Sigmoid colon (tissue), 7 donors: ENCODE data around the gene ATP10B. TPM values are rescaled to one million over a fixed set of nuclear protein-coding genes. Genes with fewer than 3 reads are reported as not detected.

Experiments
- DNase-seq: peaks from one replicate; pipeline ENCODE4 v3.0.0-alpha.2; 2019
- H3K27ac ChIP-seq, 4 donors: fragments of 200-600 bp; sonication (generic); one replicate each; pipeline ENCODE4 v1.5.1; 2016 to 2019; ENCODE audit warnings: mild to moderate bottlenecking in 1 of 4
- H3K27me3 ChIP-seq, 3 donors: fragments of 200-600 bp; sonication (generic); one replicate each; pipeline ENCODE4 v1.5.1; 2019; ENCODE audit warnings: mild to moderate bottlenecking in 1 of 3
- H3K36me3 ChIP-seq, 4 donors: fragments of 200-600 bp; sonication (generic); one replicate each; pipeline ENCODE4 v1.5.1; 2016 to 2019
- H3K4me1 ChIP-seq, 4 donors: fragments of 200-600 bp; sonication (generic); one replicate each; pipeline ENCODE4 v1.5.1; 2017 to 2019
- H3K4me3 ChIP-seq, 4 donors: fragments of 200-600 bp; sonication (generic); one replicate each; pipeline ENCODE4 v1.5.1; 2017 to 2019; ENCODE audit warnings: mild to moderate bottlenecking in 2 of 4, moderate library complexity in 1 of 4
- H3K9me3 ChIP-seq, 4 donors: fragments of 200-600 bp in 3 of 4; sonication (generic) in 3 of 4; one replicate each; pipeline versions ENCODE4 v1.5.1 to v1.6.1; 2013 to 2019
- CTCF ChIP-seq, 4 experiments: fragments of 450-650 bp in 3 of 4; fragments of 200-600 bp in 1 of 4; IDR thresholded peaks; one replicate each; pipeline ENCODE4 v1.5.1; 2016 to 2019; ENCODE audit warnings: antibody characterized with exemption in 4 of 4, mild to moderate bottlenecking in 3 of 4, moderate library complexity in 2 of 4
- EP300 ChIP-seq, 4 donors: sonication (generic); formaldehyde crosslinking; IDR thresholded peaks; one replicate each; pipeline ENCODE4 v1.6.1; 2017; ENCODE audit warnings: antibody characterized with exemption in 4 of 4
- POLR2A ChIP-seq, 2 donors: fragments of 450-650 bp; IDR thresholded peaks; one replicate each; pipeline ENCODE4 v1.6.1; 2016; ENCODE audit warnings: antibody characterized with exemption in 2 of 2, mild to moderate bottlenecking in 2 of 2, moderate library complexity in 2 of 2
- POLR2AphosphoS5 ChIP-seq, 4 donors: sonication (generic); formaldehyde crosslinking; IDR thresholded peaks; one replicate each; pipeline ENCODE4 v1.6.1; 2017; ENCODE audit warnings: antibody characterized with exemption in 4 of 4
- WGBS, 2 donors: extraction: QIAGEN DNeasy Blood & Tissue Kit; methylation state at CpG; one replicate each; pipeline ENCODE4 v1.1.7; 2013; 5-methylcytosine and 5-hydroxymethylcytosine counted together
- intact Hi-C: fragments of 100-400 bp; cut with DNase I; formaldehyde crosslinking; loops from one replicate; pipeline ENCODE4 v1.15.1; 2023
- polyA plus RNA-seq, 3 donors: library from polyadenylated mRNA; stranded (reverse); fragments of 200-250 nt; gene quantifications; one replicate each; pipeline ENCODE4 v1.2.3, GENCODE V29; 2013
- total RNA-seq, 4 donors: library from RNA; depleted of rRNA; stranded (reverse); fragments of >200 nt; gene quantifications; one replicate each; pipeline ENCODE4 v1.1.0, GENCODE V29; 2016
- donor health status: healthy with polysubstance abuse.
- donor health status: Bipolar disorder and iron deficiency.
- donor health status: healthy.

ATP10B gene
- total and polyA plus RNA-seq, 7 donors = 0.16 to 57.7 (median 1.4) TPM

DNA sequence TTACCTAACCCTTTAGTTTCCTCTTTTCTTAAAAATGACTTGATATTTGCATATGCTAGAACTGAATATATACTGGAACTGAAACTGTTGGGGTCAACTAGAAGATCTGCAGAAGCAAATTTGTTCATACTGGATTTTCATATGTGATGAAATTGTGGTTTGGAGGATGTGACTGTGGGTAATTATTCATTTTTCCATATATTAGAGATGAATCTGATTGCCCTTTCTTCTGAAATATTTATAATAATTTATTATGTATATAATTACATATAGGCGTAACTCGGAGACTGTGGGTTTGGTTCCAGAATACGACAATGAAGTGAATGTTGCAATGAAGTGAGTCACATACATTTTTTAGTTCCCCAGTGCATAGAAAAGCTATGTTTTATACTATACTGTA, 149.1 kb downstream of the ATP10B start:
- TF ChIP-seq POLR2A (IDR thresholded peaks at IDR 0.05) (no peak), EP300 (IDR thresholded peaks at IDR 0.05) (no peak)
- Histone ChIP-seq H3K9me3 (peaks cover 0 to 6% (median 0%) of the 10 kb centered on the region in 4 donors), H3K4me3 (no peak overlapping the region), H3K27ac (no peak overlapping the region), H3K27me3 (no peaks in the 10 kb centered on the region), H3K4me1 (no peaks in the 10 kb centered on the region), H3K36me3 (no peaks in the 10 kb centered on the region)
- whole genome bisulfite sequencing, 2 donors = 87 to 89% methylated on average over 3 of the region's 3 CpGs
- intact Hi-C loops = no loop called here
- no peak for DNase-seq

- Histone ChIP-seq H3K36me3 (no peaks in the 10 kb centered on the region), H3K4me3 (no peak overlapping the region), H3K4me1 (no peaks in the 10 kb centered on the region), H3K27ac (no peak overlapping the region), H3K9me3 (peaks cover 0 to 6% (median 0%) of the 10 kb centered on the region in 4 donors), H3K27me3 (no peaks in the 10 kb centered on the region)
- 90 to 92% methylated on average over 2 of the region's 2 CpGs for WGBS, 2 donors
- no peak for DNase-seq
- intact Hi-C loops = no loop called here
- TF ChIP-seq POLR2A (IDR thresholded peaks at IDR 0.05) (no peak), POLR2AphosphoS5 (IDR thresholded peaks at IDR 0.05) (no peak), EP300 (IDR thresholded peaks at IDR 0.05) (no peak), CTCF (IDR thresholded peaks at IDR 0.05) (no peak)
Measured at GRCh38 chr5:160702311-160702803, 149.7 kb downstream of the ATP10B start.

GRCh38 chr5:160701403-160701802, 150.6 kb downstream of the ATP10B start:
- no peaks in the 10 kb centered on the region for H3K36me3 ChIP-seq
- H3K27me3 ChIP-seq = no peaks in the 10 kb centered on the region
- H3K4me3 ChIP-seq = no peak overlapping the region
- no peaks in the 10 kb centered on the region for H3K4me1 ChIP-seq
- TF ChIP-seq POLR2A (IDR thresholded peaks at IDR 0.05) (no peak), POLR2AphosphoS5 (IDR thresholded peaks at IDR 0.05) (no peak), CTCF (IDR thresholded peaks at IDR 0.05) (no peak), EP300 (IDR thresholded peaks at IDR 0.05) (no peak)
- H3K27ac ChIP-seq = no peak overlapping the region
- intact Hi-C loops = no loop called here
- H3K9me3 ChIP-seq = peaks cover 0 to 6% (median 0%) of the 10 kb centered on the region in 4 donors
- DNase-seq = no peak

GRCh38 chr5:160699301-160699700, 152.7 kb downstream of the ATP10B start:
- Histone ChIP-seq H3K4me3 (no peak overlapping the region), H3K27me3 (no peaks in the 10 kb centered on the region), H3K36me3 (no peaks in the 10 kb centered on the region), H3K9me3 (peaks cover 0 to 3% (median 0%) of the 10 kb centered on the region in 4 donors), H3K27ac (no peak overlapping the region), H3K4me1 (no peaks in the 10 kb centered on the region)
- intact Hi-C loops = no loop called here
- 12 to 58% methylated on average over 1 of the region's 1 CpG for WGBS, 2 donors
- DNase-seq = no peak
- no peak for TF ChIP-seq POLR2A (IDR thresholded peaks at IDR 0.05)
- TF ChIP-seq EP300 (IDR thresholded peaks at IDR 0.05) = no peak
- TF ChIP-seq POLR2AphosphoS5 (IDR thresholded peaks at IDR 0.05) = no peak
- no peak for TF ChIP-seq CTCF (IDR thresholded peaks at IDR 0.05)

DNA sequence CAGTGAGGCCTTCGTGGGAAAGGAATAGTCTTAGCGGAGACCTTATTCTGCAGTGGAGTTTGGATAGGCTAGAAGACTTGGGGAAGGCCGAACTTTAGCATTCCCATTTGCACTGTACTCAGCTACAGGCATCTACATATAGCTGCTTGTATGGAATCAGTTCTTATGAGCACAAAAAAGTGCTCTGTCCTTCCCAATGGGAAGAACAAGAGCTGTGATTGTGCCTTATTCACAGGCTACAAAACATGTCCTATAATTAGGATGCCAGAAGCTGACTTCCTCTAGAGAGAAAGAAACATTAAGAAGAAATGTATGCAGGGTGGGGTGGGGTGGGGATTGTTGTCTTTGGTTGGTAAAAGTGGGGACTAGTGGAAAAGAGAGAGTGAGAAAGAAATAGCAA, 154.7 kb downstream of the ATP10B start:
- no peak overlapping the region for H3K4me3 ChIP-seq
- intact Hi-C loops = no loop called here
- no peak overlapping the region for H3K27ac ChIP-seq
- H3K36me3 ChIP-seq = no peaks in the 10 kb centered on the region
- no peaks in the 10 kb centered on the region for H3K4me1 ChIP-seq
- TF ChIP-seq EP300 (IDR thresholded peaks at IDR 0.05) (no peak), POLR2A (IDR thresholded peaks at IDR 0.05) (no peak), CTCF (IDR thresholded peaks at IDR 0.05) (no peak), POLR2AphosphoS5 (IDR thresholded peaks at IDR 0.05) (no peak)
- 82 to 88% methylated on average over 3 of the region's 3 CpGs for WGBS, 2 donors
- no peak for DNase-seq
- H3K9me3 ChIP-seq = no peaks in the 10 kb centered on the region
- no peaks in the 10 kb centered on the region for H3K27me3 ChIP-seq
